ENCODE measurements around the gene FOXK1. TPM values are rescaled to one million over a fixed set of nuclear protein-coding genes. Genes with fewer than 3 reads are reported as not detected.
A peak's percentile ranks its signal among the peaks of the same experiment; 100 is the strongest.

Gene FOXK1
- total RNA-seq, 1 donor from 2014 or later, result 17.6 TPM

DNA sequence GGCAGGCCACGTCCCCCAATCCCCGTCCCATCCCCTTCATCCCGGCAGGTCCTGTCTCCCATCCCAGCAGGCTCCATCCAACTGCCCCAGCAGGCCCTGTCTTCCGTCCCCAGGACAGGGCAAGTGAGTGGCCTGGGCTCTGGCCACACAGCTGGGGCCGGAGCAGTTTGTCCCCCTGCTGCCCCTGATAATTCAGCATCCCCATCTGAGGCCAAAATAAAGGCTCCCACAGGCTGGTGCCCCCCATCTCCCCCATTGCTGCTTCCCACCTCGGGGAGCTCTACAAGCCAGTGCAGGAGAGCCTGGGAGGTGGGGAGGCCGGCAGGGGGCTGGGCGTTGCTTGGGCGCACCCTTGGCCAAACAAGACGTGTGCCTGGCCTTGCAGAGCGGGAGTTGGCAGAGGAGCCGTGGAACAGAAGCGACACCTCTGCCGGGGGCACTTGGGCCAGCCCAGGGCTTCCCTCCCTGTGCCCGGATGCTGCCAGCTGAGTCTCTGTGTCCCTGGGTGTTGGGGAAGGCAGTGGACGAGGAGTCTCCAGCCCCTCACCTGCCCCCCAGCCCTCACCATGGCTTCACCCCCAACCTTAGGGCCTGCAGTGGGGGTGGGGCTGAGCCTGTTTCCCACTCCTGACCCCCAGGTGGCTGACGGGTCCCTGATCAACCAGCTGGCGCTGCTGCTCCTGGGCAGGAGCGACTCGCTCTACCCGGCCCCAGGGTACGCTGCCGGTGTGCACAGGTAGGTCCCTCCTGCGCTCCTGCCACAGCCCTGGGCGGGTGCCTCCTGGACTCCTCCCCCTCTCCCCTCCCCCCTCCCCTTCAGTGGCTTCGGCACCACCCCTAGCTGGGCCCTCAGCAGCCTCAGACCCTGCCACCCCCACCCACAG, 107.3 kb downstream of the FOXK1 start:
- peaks cover 25% of the 10 kb centered on the region for H3K36me3 ChIP-seq (ENCODE audit: control insufficient read depth, insufficient read depth, low read length)
- TF ChIP-seq, protein P1, sequence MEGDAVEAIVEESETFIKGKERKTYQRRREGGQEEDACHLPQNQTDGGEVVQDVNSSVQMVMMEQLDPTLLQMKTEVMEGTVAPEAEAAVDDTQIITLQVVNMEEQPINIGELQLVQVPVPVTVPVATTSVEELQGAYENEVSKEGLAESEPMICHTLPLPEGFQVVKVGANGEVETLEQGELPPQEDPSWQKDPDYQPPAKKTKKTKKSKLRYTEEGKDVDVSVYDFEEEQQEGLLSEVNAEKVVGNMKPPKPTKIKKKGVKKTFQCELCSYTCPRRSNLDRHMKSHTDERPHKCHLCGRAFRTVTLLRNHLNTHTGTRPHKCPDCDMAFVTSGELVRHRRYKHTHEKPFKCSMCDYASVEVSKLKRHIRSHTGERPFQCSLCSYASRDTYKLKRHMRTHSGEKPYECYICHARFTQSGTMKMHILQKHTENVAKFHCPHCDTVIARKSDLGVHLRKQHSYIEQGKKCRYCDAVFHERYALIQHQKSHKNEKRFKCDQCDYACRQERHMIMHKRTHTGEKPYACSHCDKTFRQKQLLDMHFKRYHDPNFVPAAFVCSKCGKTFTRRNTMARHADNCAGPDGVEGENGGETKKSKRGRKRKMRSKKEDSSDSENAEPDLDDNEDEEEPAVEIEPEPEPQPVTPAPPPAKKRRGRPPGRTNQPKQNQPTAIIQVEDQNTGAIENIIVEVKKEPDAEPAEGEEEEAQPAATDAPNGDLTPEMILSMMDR (IDR thresholded peaks at IDR 0.05; ENCODE audit: insufficient read depth, low read length, severe bottlenecking), result no peak
- no peak overlapping the region for H3K4me3 ChIP-seq (ENCODE audit: low read depth, low read length)
- DNase-seq (ENCODE audit: low read depth) (no peak), FAIRE-seq (no peak)
- H3K27me3 ChIP-seq (ENCODE audit: control insufficient read depth, insufficient read depth, low read length), result no peaks in the 10 kb centered on the region

DNA sequence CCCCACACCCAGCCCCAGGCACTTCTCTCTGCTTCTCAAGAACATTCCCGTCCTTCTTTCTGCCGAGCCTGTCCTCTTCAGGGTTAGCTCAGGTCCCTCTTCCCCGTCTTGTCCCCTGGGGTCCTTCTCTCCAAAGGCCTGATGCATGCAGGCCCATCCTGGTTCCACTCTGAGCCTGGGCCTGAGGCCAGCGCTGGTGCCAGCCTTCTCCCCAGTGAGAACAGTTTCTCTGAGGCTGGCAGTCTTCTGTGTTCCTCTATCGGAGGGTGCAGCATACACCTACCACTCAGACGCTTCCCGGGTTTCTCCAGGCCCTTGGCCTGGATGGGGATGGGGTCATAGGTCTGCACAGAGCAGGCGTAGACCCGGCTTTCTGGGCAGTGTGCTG, 108.0 kb downstream of the FOXK1 start:
- H3K4me3 ChIP-seq (ENCODE audit: low read depth, low read length), result no peak overlapping the region
- FAIRE-seq (no peak), DNase-seq (ENCODE audit: low read depth) (no peak)
- TF ChIP-seq, protein P1 (IDR thresholded peaks at IDR 0.05; ENCODE audit: insufficient read depth, low read length, severe bottlenecking), result no peak
- no peaks in the 10 kb centered on the region for H3K27me3 ChIP-seq (ENCODE audit: control insufficient read depth, insufficient read depth, low read length)
- H3K36me3 ChIP-seq (ENCODE audit: control insufficient read depth, insufficient read depth, low read length), result peaks cover 21% of the 10 kb centered on the region

DNA sequence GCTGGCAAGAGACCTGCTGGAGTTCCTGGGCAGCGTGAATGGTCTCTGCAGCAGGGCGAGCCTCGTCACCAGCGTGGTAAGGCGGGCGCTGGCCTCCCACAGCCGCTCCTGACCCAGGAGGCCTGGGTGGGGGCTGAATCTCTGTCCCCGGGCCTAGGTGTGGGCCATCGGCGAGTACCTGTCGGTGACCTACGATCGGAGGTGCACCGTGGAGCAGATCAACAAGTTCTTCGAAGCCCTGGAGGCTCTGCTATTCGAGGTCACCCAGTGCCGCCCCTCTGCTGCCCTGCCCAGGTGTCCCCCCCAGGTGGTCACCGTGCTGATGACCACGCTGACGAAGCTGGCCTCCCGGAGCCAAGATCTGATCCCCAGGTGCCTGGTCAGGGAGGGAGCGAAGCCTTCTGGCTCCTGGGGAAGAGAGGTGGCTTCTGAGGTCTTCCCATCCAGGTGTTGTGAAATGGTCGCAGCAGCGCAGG, 108.5 kb downstream of the FOXK1 start:
- TF ChIP-seq, protein P1 (IDR thresholded peaks at IDR 0.05; ENCODE audit: insufficient read depth, low read length, severe bottlenecking), result no peak
- Histone ChIP-seq H3K27me3 (ENCODE audit: control insufficient read depth, insufficient read depth, low read length) (no peaks in the 10 kb centered on the region), H3K36me3 (ENCODE audit: control insufficient read depth, insufficient read depth, low read length) (peaks cover 16% of the 10 kb centered on the region), H3K4me3 (ENCODE audit: low read depth, low read length) (no peak overlapping the region)
- FAIRE-seq (no peak), DNase-seq (ENCODE audit: low read depth) (no peak)

DNA sequence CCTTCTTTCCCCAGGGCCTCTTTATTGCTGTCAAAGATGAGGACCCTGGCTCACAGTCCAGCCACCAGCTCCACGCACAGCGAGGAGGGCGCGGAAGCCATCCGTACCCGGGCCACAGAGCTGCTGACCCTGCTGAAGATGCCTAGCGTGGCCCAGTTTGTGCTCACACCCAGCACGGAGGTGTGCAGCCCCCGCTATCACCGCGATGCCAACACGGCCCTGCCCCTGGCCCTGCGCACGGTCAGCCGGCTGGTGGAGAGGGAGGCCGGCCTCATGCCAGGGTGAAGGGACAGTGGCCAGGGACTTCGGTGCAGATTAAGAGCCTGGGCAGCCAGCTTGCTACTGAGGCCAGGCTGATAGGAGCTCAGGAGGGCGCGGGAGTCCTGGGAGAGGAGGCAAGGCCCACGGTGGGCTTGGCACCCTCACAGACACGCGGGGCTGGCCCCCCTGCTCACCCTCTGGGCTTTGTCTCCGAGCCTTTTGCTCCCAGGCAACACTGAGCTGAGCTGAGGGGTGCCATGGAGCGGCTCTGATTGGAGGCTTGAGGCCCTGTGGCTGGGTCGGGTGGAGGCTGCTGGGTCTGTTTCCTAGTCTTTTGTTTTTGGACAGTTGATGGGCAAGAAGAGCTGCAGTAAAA, 109.1 kb downstream of the FOXK1 start:
- no peak for DNase-seq (ENCODE audit: low read depth)
- Histone ChIP-seq H3K27me3 (ENCODE audit: control insufficient read depth, insufficient read depth, low read length) (no peaks in the 10 kb centered on the region), H3K4me3 (ENCODE audit: low read depth, low read length) (no peak overlapping the region), H3K36me3 (ENCODE audit: control insufficient read depth, insufficient read depth, low read length) (peaks cover 13% of the 10 kb centered on the region)
- no peak for FAIRE-seq
- TF ChIP-seq, protein P1 (IDR thresholded peaks at IDR 0.05; ENCODE audit: insufficient read depth, low read length, severe bottlenecking), result no peak

DNA sequence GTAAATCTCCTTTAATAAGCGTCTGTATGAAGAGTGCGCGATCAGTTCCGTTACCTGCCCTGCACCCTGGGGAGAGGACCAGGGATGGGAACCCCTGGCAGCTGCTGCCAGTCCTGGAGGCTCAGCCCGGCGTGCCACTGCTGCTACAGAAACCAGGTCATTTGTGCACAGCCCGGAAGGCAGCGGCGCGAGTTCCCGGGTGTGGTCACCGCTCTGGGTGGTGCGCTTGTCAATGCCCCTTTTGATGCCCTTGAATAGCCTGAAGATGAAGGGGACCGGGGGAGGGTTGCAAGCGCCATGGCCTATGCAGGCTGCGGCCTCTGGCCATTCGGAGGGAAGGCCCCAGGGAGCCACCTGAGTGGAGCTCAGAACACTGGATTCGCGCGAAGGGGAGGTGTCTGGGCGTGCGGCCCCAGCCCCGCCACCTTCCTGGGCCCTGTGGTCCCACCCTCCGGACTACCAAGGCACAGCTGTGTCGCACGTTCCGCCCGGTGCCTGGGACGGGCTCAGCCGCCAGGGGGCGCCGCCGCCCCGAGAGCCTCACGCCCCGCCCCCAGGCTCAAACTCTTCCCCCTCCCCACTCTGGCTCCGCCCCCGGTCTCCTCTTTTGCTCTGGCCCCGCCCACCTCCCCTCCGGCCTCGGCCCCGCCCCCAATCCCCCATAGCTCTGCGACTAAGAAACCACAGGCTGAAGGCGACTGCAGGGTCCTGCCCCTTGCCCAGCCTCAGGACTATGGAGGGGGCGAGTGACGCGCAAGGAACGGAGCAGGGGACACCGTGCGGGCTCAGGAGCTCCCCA, 109.8 kb downstream of the FOXK1 start:
- peaks cover 12% of the 10 kb centered on the region for H3K36me3 ChIP-seq (ENCODE audit: control insufficient read depth, insufficient read depth, low read length)

More for the DNA sequence above, 109.8 kb downstream of the FOXK1 start:
- H3K27me3 ChIP-seq (ENCODE audit: control insufficient read depth, insufficient read depth, low read length), result no peaks in the 10 kb centered on the region
- peak overlapping the region; percentile 10 for H3K4me3 ChIP-seq (ENCODE audit: low read depth, low read length)
- TF ChIP-seq, protein P1 (IDR thresholded peaks at IDR 0.05; ENCODE audit: insufficient read depth, low read length, severe bottlenecking), result peak; percentile 65
- FAIRE-seq (no peak), DNase-seq (ENCODE audit: low read depth) (peak; percentile 4)

All from bronchial epithelial cell (primary cell).